GM12873 (cell line): ENCODE measurements around the gene FAM185A.

Experiments
- CTCF ChIP-seq: IDR thresholded peaks from 2 replicates; pipeline ENCODE4 v1.5.1; 2012; ENCODE audit warnings: low read depth, mild to moderate bottlenecking, moderate library complexity, low read length, control low read depth; ENCODE audit not compliant: insufficient read depth; ENCODE audit errors: missing control alignments

The FAM185A gene

GRCh38 chr7:102814025-102814471, 65.2 kb downstream of the FAM185A start:
- no peak for TF ChIP-seq CTCF

GRCh38 chr7:102817616-102818573, 69.1 kb downstream of the FAM185A start:
- no peak for TF ChIP-seq CTCF

- TF ChIP-seq CTCF: no peak
Measured at GRCh38 chr7:102819151-102819550, 70.4 kb downstream of the FAM185A start.

- no peak for TF ChIP-seq CTCF
Measured at GRCh38 chr7:102821994-102822747, 73.4 kb downstream of the FAM185A start.

- TF ChIP-seq CTCF: no peak
Measured at GRCh38 chr7:102823390-102824119, 74.8 kb downstream of the FAM185A start.

GRCh38 chr7:102828286-102828685, 79.5 kb downstream of the FAM185A start:
- TF ChIP-seq CTCF: no peak

GRCh38 chr7:102829075-102829474, 80.3 kb downstream of the FAM185A start:
- TF ChIP-seq CTCF: no peak
